ENCODE results near the gene AGAP1.

AGAP1 gene

DNA sequence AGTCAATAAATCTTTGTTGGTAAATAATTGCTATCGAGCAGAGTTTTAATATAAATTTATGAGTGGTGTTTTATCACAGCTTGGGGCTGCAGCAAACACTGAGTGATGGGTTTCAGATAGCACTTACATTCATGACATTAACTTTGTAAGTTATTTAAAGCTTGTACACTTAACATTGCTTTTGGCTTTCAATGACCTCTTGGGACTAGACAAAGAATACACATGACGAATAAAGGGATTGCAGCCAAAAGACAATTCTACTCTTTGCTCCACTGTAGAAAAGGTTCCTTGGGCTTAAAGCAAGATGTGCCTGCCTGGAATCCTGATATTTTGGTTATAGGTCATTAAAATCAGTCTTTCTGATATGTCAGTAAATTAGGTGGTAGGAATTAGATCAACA is 374.8 kb downstream of the AGAP1 start:
- DNase-seq (ENCODE audit: low read depth in 2 of 2), result no peak

DNA sequence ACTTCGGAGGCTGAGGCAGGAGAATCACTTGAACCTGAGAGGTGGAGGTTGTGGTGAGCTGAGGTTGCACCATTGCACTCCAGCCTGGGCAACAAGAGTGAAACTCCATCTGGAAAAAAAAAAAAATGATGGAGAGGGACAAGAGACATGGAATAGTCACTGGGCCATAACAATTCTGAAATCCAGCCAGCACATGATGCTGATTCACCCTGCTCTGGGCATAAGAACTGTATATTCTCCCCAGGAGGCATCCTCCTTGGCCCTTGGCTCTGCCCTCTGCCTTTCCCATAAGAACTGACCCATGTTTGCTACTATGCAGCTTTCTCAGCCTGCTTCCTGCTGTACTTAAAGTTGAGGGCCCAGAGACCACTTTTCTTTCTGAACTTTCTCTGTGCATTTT is 376.7 kb downstream of the AGAP1 start:
- DNase-seq (ENCODE audit: low read depth in 2 of 2), result no peak

DNA sequence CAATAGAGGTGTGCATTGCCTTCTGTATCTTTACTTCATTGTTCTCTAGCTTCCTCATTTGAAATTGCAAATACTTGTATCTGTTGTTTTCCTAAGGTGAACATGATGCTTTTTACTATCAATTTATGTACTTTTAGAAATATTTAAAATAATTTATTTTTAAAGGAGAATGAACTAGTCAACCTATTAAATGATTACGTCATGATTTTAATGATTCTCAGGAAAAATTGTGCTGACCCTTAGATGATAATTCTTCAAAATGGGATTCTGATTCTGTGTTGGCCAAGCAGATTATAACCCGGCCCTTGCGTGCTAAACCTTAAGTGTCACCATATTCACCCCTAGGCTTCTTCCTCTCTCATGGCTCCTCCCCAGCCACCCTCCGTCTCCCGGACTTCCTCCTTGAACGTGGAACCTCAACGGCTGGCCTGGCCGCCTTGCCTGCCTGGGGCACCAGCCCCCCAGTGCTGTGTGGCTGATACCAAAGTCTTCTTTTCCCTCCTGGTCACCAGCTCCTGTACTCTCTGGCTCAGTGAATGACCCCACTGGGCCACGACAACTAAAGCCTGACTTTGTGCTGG is 382.3 kb downstream of the AGAP1 start:
- DNase-seq (ENCODE audit: low read depth in 2 of 2), result no peak

DNA sequence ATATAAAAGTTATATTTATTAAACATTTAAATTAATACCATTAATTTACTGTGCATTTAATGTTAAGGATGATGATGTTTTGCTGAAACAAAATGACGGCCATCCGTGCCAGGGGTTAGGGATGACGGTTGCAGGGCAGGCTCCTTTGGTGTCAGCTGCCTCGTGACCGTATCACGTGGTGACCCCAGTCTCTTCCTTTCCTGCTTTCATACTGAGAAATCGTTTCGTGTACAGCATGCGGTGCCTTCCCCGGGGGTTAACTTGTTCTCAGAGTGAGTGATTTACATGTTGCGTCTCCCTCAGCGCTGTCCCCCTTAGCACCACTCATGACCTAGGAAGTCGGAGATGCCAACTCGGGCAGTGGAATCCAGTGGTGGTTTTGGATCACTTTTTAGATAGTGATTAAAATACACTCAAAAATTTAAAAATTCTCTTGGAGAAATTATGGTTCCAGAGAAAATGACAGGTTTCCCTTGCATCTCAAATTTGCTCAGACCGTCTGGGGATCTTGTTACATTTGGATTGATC is 383.5 kb downstream of the AGAP1 start:
- no peak for DNase-seq (ENCODE audit: low read depth in 2 of 2)

DNA sequence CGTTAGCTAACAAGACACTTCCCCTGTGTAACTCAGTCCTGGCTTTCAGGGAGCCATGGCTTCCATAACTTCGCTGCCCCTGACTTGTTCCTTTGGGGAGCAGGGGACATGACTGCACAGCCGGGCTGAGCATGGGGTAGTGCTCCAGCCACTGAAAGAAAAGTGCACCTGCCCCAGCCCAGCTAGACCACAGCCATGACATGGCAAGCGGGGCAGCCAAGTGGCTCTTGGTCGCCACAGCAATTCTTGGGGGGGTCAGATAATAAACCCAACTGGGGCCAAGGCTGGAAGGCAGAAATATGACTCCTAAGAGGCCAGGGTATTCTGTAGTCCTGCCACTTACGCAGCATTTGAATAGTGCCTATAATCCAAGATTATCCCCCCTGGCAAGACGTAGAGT is 385.3 kb downstream of the AGAP1 start:
- DNase-seq (ENCODE audit: low read depth in 2 of 2), result no peak

DNA sequence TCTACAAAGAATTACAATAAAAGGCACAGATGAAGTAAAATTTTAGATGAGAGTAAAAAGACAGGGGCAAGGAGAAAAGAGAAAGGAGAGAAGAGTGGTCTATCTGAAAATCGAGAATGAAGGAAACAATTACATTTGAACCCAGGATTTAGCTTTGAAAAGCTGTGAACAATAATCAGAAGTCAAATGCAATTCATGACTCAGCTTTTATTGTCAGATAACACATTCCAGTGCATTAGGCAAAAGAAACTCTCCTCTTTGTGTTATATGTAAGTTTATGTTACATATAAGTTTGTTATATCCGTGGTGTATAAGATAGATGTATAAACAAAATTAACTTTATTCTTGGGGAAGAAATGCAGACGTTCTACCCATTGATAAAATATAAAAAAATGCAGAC is 389.8 kb downstream of the AGAP1 start:
- DNase-seq (ENCODE audit: low read depth in 2 of 2), result no peak

DNA sequence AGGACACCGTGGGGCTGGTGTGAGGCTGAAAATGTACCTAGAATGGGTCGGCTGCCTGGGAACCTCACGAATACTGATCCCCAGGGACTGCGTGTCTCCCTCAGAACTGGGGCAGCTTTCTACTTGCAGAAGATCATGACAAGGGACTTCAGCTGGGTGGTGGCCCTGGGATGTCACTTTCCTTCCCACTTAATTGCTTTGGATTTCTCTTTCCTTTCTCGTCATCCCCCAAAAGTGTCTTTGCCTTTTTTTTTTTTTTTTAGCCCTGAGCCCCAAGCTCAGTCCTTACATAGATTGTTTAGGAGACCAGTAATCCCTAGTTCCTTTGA is 395.4 kb downstream of the AGAP1 start:
- DNase-seq (ENCODE audit: low read depth in 2 of 2), result no peak

DNA sequence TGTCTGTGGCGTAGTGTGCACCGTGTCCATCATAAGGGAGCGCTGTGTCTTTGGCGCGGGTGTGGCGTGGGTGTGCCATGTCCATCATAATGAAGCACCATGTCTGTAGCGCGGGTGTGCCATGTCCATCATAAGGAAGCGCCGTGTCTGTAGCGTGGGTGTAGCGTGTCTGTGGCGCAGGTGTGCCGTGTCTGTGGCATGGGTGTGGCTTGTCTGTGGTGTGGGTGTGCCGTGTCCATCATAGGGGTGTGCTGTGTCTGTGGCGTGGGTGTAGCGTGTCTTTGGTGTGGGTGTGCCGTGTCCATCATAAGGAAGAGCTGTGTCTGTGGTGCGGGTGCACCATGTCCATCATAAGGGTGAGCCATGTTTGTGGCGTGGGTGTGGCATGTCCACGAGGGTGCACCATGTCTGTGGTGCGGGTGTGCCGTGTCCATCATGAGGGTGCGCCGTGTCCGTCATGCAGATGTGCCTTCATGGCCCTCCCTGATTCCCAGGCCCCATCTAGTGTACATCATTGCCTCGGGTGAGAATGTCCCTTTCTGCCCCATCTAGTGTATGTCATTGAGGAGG is 399.4 kb downstream of the AGAP1 start:
- DNase-seq (ENCODE audit: low read depth in 2 of 2), result no peak

DNA sequence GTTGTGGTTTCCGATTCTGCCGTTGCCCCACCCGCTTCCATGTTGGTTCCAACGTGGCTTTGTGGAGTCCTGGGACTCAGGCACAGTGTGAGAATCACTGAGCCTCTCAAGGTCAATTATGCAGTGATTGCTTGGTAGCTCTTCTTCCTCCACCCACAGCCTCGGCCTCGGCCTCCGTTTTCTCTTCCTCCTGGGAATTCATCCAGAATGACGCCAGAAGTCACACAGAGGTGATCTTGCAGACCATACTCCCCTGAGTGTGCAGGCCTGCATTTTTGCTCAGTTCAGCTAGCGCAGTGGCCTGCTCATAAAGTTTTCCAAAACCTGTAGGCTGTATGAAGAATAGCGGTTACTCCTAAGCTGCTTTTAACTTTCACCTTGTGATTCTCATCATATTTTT is 401.0 kb downstream of the AGAP1 start:
- DNase-seq (ENCODE audit: low read depth in 2 of 2), result no peak

DNA sequence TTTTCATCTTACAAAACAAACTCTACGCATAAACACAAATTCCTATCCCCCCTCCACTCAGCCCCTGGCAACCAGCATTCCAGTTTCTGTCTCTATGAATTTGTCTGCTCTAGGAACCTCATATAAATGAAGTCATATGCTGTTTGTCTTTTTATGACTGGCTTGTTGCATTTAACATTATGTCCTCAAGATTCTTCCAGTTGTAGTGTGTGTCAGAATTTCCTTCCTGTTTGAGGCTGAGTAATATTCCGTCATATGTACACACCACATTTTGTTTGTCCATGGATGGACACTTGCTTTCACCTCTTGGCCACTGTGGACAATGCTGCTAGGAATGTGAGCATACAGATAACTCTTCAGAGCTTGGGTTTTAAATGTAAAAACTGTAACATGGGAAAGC is 402.2 kb downstream of the AGAP1 start:
- DNase-seq (ENCODE audit: low read depth in 2 of 2), result no peak

DNA sequence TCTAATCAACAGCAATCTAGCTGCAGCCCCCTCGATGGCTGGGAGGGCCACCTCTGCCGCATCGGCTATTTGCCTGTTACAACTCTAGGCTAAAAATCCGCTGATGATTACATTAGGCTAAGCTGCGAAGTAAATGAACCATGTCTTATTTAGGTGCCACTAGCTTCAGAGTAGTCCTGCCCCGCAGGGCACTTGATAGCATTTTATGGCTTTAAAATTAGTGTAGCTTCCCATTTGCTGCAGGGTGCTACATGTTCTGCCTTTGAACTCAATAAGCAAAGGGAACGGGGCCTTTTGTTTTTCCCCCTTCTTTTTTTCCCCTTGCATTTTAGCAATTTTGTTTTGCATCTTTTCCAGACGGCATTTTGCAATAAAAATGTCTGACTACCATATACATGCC is 404.1 kb downstream of the AGAP1 start:
- DNase-seq (ENCODE audit: low read depth in 2 of 2), result no peak

DNA sequence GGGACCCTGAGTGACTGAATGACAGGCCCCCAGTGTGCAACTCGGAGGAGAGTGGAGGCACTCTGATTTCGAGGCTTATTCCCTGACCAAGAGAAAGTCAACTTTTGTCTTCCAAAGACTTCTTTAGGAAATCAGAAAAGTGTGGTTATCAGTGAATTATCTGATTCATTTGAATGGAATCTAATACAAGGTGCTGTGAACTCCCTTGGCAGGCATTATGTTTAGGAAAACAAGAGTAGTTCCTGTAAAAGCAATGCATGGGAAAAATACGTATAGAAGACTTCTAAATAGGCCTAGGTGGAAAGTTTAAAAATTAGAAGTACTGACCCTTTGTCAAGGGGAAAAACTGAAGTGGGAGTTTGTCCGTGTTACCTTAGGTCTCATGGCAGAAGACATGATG is 404.9 kb downstream of the AGAP1 start:
- DNase-seq (ENCODE audit: low read depth in 2 of 2), result no peak

DNA sequence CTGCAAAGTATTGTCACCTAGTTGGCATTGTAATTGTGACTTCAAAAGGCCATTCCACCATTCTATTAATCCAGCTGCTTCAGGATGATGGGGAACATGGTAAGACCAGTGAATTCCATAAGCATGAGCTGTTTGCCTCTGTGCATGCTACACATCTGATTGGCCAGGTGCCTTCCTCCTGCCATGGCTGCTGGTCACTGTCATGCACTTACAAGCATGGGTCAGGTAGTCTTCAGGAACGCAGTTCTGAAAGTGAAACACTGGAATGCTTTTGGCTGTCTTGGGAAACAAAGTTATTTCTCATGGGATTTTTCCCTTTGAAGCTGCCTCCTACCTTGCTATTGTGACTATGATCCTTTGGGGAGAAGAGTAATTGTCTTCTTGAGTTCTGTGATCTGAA is 406.8 kb downstream of the AGAP1 start:
- no peak for DNase-seq (ENCODE audit: low read depth in 2 of 2)

DNA sequence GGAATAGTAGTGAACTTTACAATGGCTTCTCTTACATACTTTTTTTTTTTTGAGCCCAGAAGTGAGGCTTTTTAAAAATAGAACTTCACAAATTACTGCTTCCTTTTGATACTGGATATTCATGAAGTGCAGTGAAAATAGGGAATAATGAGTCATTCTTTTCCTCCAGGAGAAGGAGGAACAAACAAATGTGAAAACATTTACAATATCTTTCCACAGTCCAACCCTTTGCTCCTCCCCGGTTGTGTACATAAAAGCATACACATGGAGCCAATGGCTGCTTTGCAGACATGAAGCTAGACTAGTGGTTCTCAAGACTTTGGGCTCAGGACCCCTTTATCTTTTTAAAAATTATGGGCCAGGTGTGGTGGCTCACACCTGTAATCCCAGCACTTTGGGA is 407.4 kb downstream of the AGAP1 start:
- no peak for DNase-seq (ENCODE audit: low read depth in 2 of 2)

DNA sequence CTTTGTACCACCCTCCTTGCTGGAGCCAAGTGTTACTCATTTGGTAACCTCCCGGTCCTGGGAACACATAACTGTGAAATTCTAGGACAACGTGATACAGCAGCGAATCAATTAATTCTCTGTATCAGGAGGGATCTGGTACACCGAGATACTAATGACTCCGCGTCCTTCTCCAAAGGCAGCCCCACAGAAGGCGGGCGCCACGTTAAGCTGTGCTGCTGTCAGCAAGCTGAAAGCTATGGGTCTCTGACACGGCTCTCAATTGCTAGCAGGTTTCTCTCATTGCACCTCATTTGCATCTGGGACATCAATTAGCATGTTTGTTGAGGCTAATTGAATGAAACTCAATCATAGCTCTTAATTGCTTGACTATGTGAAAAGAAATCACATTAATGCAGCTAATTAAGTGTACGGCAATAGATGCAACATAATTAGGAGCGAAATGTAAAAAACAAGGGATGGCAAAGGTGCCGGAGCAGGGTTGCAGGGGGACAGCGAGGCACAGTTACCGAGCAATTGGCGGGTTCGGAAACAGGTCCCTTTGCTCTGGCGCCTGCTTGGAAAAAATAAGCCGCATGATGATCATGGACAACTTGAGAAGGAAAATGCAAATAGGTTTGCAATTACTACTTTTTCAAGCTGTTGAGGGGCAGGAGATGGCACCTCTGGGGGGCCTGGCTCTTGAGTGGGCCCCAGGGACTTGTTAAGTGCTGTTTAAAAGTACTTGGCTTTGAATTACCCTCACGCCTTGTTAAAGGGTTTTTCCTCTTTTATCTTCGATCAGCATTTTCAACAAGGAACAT is 410.1 kb downstream of the AGAP1 start:
- DNase-seq (ENCODE audit: low read depth in 2 of 2), result no peak

DNA sequence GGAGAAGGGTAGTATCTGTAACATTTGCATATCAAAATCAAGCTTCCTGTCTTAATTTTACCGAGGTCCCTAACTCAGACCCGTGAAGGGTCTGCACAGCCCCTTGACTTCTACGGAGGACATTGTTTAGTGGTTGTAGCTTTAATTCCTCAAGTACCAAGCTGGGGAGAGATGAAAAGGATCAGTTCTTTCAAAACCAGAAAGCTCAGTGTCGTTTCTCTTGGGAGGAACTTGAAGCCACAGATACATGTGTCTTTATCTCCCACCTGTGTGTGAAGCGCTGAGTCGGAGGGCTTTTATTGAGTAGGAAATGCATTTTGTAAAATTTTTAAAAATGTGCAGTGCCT is 410.7 kb downstream of the AGAP1 start:
- no peak for DNase-seq (ENCODE audit: low read depth in 2 of 2)

DNA sequence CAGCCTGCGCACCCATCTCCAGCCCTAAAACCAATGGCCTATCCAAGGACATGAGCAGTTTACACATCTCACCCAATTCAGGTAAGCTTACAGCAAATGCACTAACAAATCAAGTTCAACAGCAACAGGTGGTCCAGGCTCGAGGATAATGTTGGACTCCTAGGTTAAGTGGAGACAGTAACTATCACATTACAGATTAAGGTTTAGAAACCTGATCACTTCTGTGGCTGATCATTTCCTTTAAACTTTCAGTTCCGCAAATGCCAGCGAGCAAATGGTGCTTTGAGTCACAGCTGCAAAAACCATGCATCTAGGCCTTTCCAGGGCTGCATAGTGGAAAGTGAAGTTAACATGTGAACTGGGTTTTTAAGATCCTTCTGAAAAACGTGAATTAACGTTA is 415.0 kb downstream of the AGAP1 start:
- DNase-seq (ENCODE audit: low read depth in 2 of 2), result no peak

DNA sequence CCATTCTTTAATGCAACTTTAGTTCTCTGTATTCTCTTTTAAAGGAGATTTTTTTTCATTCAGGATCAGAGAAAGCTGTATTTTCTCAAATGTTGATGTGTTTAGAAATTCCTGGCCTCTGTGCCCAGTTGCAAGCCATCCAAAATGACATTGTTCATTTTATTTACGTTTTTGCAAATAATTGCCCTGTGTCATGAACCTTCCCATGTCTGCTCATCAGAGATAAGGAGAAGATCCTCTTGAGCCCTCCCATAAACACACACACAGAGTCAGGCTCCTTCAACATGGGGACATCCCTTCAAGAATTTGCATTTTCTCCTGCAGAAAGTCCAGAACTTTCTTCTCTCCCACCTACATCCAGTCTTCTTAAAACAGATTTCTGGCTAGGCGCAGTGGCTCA is 415.5 kb downstream of the AGAP1 start:
- no peak for DNase-seq (ENCODE audit: low read depth in 2 of 2)

DNA sequence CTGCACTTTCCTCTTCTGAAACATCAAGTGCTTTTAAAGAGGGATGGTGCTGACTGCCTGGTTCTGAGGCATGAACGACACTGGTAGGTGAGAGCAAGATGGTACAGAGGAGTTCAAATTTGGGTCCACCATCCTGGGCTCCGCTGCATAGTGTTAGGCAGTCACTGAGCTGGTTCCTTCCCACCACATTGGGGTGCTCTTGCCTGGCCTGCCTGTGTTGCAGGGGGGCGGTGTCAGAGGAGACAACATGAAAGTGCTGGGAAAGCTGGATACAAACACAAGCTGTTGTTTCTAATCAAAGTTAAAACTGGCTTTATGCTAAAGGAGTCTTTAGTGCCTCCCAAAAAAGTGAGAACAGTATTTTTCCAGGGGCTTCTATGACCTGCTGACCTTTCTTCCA is 416.2 kb downstream of the AGAP1 start:
- no peak for DNase-seq (ENCODE audit: low read depth in 2 of 2)

DNA sequence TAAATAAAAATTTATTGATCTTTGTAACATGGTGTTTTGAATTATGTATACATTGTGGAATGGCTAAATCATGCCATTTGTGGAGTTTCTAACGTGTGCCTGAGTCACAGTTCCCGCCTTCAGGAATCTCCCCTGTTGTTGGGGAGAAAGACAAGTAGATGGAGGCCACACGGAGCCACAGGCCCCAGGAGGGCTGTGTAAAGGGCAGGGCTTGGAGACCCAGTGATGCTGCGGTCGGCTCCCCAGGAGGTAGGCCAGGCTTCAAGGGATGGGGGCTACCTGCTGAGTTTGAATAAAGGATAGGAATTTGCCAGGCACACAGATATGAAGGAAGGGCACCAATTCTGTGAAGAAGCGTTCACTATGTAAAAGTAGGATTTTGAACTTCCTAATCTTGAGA is 417.3 kb downstream of the AGAP1 start:
- DNase-seq (ENCODE audit: low read depth in 2 of 2), result no peak

DNA sequence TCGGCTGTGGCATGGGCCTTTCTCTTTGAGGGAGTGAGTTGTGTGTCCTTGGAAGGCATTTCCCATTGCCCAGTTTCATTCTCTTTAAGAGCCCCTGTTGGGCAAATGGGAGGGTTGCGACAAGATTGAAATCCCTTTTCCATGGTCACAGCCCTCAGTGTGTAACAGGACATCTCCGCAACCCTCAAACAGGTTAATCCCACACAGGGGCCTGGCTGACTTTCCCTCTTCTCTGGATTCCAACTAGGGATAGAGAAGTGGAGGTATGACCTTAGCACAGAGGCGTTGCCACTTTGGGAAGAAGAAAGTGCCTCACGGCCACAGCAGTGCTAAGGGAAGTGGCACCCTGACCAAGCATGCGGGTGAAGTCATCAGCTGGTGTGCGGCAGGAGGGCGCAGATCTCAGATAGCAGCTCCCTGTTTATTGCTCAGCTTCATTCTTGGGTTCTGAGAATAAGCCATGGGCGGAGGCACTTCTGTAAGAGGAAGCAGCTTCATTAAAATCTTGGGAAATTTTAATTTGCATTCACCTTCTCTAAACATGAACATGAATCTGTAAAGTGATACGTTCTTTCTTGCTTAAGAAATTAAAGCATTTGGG is 417.9 kb downstream of the AGAP1 start:
- DNase-seq (ENCODE audit: low read depth in 2 of 2), result no peak

DNA sequence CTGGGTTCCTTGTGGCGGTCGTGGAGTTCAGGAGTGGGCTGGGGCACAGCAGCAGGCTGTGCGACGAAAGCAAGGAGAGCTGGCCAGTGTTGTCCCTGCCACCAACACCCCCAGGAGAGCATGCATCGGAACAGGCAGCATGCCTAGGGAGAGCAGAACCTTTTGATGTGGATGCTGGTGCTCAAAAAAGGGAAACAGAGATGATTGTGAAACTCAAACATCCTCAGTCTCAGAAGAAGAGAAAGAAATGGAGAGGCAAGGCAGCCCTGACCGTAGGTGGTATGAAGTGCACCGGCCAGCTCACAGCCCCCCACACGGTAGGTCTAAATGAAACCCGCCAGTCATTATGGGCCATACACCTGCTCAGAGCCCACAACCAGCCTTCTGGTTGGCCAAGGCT is 420.9 kb downstream of the AGAP1 start:
- no peak for DNase-seq (ENCODE audit: low read depth in 2 of 2)

DNA sequence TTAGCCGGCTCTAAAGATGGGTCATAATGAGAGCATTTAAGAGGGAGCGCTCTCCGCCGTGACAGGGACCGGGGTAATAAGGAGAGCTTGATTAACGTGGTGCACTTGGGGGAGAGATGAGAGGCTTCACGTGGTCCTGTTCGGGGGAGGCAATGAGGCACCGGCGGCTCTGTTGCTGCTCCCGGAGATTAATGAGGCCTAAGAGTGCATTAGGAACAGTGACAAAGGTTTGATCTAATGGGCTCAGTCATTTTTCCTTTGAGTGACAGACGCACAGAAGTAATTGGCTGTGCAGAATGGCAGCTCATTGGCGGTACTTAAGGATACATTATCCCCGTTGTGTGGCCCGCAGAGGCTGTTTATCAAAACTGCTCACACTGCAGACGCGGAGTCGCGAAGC is 423.7 kb downstream of the AGAP1 start:
- DNase-seq (ENCODE audit: low read depth in 2 of 2), result no peak

Measured in stimulated activated CD4-positive, alpha-beta T cell treated with anti-CD3 and anti-CD28 coated beads, Interleukin-12 subunit alpha, Interleukin-12 subunit beta, amount 100 ng/mL, for 24 hours (primary cell).